HG02970 (cell line): Measurements from ENCODE around the gene UHRF1.

ENCODE experiments used
- ATAC-seq: cut with Tn5 transposase; IDR thresholded peaks from one replicate; pipeline ENCODE4 v1.9.1; 2021; ENCODE audit warnings: mild to moderate bottlenecking, moderate library complexity, moderate number of reproducible peaks; ENCODE audit not compliant: unreplicated experiment, low FRiP score

UHRF1 gene

DNA sequence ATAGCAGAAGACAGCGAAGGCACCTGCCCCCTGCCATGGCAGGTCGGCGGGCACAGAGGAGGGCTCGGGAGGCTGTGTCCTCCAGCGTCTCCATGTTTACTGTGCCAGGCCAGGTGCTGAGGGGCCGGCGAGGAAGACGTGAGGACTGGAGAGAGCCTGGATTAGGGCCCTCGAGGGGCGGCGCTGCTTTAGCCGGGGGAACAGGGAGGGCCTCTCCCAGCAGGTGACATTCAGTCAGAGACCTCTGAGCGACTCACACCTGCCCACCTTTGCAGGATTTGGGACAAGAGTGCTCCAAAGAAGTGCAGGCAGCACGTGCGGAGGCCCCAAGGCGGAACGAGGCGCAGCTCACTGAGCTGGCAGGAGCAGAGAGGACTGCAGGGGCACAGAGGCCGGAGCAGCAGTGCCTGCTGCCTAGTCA, 77.2 kb downstream of the UHRF1 start:
- no peak for ATAC-seq

DNA sequence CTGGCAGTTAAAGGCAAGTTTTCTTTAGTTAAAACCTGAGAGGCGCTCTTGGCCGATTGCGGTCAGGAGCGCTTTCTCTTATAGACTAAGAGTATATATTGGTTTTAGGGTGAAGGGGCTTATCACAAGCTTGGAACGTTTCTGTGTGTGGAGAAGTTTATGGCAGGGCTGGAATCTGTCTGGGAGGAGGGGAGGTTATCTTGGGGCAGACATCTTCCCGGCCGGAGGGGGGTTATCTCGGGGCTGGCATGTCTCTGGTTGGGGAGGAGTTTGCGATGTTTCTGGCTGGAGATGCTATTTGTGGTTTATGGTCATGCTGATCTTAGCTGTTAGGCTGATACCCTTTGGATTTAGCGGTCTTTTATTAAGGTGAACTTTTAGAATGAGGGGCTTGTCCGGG, 78.0 kb downstream of the UHRF1 start:
- no peak for ATAC-seq

DNA sequence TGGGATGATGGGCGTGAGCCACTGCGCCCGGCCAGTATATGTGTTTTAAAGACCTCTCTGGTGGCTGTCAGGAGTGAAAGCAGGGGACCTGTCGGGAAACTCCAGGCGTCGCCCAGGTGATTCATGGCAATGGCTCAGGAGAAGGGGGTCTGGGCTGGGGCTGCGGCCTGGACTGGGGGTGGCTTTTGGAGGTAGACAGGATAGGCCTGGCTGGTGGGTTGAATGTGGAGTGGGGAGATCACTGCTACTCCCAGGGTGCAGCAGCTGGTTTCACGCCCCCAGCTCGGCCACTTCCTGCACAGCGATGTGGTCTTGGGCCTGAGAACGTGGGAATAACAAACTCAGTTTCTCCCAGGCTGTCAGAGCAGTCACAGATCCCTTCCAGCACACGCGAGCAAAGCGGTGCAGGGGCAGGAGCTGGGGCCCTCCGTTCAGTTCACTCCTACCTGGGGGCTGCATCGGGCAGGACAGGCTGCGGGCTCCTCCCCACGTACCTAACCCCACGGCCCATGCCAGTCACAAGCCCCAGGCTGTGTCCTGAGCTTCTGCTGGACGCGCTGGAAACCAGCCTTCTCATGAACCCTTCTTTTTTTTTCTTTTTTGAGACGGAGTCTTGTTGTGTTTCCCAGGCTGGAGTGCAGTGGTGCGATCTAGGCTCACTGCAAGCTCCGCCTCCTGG, 78.5 kb downstream of the UHRF1 start:
- no peak for ATAC-seq

DNA sequence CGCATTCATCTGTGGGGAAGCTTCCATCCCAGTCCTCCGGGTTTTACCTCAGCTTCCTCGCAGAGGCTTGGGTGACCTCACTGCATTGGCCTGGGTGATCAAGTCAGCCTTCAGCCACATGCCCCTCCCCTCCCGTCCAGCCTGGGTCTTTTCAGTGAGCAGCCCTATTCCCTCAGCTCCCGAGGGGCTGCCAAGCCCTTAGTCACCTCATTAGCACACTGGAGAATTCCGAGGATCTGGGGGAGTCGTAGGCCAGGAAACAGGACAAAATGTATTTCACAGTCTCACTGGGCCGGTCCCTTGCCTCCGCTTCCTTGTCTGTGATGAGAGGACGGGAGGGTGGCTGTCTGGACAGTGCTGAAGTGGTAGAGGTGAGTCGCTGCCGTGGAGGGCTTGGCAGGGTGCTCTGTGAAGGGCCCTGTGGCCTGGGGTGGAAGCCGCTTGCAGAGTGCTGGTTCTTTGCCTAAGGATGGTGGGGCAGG, 79.5 kb downstream of the UHRF1 start:
- no peak for ATAC-seq

DNA sequence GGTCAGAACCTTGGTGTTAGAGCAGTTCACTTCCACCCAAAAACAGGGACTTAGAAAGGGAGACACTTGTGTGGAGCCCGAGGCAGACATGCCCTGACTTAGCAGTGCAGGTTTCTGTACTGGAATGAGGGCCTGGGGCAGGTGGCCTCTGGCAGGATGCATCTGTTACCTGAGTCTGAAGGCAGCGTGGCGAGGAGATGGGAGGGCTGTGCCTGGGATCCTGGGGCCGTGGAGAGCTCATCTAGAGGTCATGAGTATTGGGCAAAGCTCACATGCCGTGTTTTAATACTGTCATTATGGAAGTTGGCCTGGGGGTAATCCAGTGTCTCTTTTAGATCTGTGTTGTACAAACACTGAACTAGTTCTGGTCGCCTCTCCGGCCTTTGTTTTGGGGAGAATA, 81.0 kb downstream of the UHRF1 start:
- ATAC-seq: no peak

DNA sequence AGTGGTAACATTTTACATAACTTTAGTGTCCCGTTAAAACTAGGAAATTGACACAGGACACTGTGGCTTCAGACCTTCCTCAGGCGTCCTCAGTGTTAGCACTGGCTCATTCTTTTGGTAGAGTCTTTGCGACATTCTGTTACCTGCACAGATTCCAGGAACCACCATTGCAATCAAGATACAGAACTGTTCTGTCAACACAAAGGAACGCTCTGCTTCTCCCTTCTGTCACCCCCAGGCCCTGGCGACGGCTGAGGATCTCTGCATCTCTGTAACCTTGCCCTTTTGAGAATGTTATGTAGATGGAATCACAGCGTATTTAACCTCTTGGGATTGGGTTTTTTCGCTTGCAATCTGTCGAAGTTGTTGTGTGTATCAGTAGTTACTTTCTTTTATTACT, 82.2 kb downstream of the UHRF1 start:
- ATAC-seq: no peak

- no peak for ATAC-seq
These were observed 82.8 kb downstream of the UHRF1 start for GRCh38 chr19:4991996-4992698.

- no peak for ATAC-seq
These were observed 84.4 kb downstream of the UHRF1 start for GRCh38 chr19:4993683-4994082.

DNA sequence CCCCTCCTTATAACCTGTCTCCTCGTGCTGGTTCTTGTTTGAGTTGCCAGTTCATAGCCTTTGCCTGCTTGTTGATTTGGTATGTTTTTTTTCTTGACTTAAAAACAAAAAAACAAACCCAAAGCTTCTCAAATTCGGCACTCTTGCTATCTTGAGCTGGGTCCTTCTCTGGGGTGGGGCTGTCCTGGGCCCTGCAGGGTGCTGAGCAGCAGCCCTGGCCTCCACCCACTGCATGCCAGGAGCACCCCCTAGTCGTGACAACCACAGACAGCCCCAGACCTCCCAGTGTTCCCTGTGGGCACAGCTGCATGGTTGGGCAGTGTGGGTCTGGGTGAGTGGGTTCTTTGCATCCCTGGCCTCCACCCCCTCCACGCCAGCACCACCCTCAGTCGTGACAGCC, 87.4 kb downstream of the UHRF1 start:
- ATAC-seq: no peak

DNA sequence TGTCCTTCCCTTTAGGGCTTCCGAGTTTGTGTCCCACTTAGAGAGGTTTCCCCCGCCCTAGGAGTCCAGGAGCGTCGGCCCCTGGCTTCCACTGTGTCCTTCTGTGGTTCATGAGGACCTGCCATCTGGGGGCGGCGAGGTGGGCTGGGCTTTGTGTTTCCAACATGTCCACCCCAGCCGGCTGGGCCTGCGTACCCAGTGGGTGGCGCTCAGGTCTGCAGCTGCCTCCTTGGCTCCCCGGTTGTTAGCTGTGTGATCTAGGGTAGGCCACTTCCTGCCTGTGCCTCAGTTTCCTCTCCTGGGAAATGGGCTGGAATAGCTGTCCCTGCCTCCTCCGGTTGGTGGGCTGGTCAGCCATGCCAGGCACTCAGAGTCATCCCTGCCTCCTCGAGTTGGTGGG, 88.0 kb downstream of the UHRF1 start:
- ATAC-seq: no peak

- no peak for ATAC-seq
These were observed 90.9 kb downstream of the UHRF1 start for GRCh38 chr19:5000120-5000611.

DNA sequence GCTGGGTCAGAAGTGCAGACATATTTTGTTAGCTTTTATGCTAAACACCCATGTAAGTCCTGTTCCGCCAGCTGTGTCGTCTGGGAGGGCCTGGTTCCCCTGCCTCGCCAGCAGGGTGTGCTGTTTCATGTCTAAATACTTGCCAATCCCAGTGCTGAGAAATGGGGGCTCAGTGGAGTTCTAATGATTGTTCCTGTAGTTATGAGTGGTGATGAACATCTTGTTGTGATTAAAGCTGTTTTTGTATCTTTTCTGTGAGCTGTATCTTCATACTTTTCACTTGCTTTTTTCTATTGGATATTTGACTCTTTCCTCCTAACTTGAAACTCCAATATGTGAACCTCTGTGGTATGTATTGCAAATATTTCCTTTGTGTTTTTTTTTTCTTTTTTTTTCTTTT, 92.3 kb downstream of the UHRF1 start:
- ATAC-seq: no peak

- no peak for ATAC-seq
These were observed 92.8 kb downstream of the UHRF1 start for GRCh38 chr19:5002143-5002542.

GRCh38 chr19:5003781-5004180, 94.5 kb downstream of the UHRF1 start:
- no peak for ATAC-seq

GRCh38 chr19:5005096-5005495, 95.8 kb downstream of the UHRF1 start:
- ATAC-seq: no peak

GRCh38 chr19:5006201-5006600, 96.9 kb downstream of the UHRF1 start:
- no peak for ATAC-seq

GRCh38 chr19:5006821-5007220, 97.5 kb downstream of the UHRF1 start:
- no peak for ATAC-seq
